GM19238 (cell line): ENCODE results near the gene SBNO1.
"Not testable (repeated sequence)": the region's sequence is repeated elsewhere in the genome, so short reads cannot be mapped to it uniquely, and the experiment has no call there.

Experiments used
- DNase-seq: peaks from one replicate; pipeline ENCODE4 v3.0.0; 2011; ENCODE audit warnings: low spot score; ENCODE audit not compliant: insufficient read length

The SBNO1 gene

GRCh38 chr12:123271001-123271668 lies 93.5 kb downstream of the SBNO1 start:
- DNase-seq = peak; percentile 86

DNA sequence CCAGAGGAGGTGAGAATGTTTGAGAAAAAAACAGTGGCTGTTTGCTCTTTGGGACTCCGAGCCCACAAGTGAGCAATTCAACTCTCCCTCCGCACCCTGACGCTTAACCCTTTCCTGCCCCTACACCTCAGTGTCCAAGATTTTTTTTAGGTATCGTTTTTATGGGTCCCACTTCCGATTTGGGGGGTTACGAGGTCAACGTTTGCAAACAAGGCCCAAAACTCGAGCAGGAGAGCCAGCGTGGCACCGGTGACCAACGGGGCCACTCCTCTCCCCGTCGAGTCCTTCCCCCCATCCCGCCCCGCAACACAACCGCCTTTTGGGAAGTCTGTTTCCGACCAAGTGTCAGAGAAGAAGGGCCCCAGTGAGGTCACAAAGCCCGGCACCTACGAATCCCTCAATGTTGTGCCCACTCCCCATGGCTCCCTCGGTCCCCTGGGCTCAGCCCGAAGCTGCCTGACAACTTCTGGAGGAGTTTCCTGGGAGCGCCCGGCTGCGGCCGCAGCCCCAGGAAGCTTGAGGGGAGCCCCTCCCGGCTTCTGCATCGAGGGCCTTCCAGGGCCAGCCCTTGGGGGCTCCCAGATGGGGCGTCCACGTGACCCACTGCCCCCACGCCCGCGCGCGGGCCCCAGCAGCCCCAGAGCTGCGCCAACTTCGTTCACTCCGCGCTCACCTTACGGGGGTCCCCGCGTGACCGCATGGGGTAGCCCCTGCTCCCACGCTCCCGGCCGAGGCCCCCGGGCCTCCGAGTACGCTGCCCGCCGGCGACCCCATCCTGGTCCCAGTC lies 94.2 kb downstream of the SBNO1 start:
- no peak for DNase-seq

- no peak for DNase-seq
Observed at GRCh38 chr12:123269896-123270213, 94.8 kb downstream of the SBNO1 start.

GRCh38 chr12:123269395-123269892 lies 95.2 kb downstream of the SBNO1 start:
- DNase-seq = peak; percentile 62

GRCh38 chr12:123268850-123269249 lies 95.8 kb downstream of the SBNO1 start:
- DNase-seq = no peak

DNA sequence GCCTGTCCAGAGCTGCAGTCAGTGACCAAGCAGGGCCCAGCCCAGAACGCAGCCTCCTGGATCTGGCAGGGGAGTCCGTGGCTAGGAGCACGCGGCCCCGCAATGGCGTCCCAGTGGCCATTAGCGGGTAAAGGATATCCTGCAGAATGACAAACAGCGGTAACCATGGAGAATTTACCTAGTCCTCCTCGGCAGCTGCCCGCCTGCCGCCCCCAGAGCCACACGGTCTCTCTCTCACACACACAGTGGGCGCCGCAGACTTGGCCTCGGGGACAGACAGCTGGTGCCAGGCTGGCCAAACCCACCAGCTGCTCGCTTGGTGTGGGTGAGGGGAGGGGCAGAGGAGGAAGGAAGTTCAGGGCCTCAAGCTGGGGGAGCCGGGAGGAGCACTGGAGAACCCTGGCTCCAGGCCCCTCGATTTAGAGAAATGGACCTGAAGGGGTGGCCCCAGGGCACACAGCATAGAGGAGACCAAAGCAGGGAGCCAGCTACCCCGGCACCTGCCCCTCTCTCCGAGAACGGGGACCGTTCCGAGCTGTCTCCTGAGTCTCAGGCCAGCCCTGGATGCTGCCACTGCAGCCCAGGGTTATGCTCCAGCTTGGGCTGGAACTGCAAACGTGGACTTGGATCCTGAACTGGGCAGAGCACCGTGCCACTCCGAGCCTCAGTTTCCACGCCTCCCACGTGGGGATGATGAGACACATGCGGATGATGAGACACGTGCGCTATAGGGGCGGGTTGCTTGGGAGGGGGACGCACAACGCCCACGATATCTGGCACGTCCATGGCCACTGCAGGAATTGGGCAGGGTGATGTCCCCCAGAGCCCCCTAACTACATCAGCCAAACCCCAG lies 96.4 kb downstream of the SBNO1 start:
- DNase-seq = no peak

- no peak for DNase-seq
Observed at GRCh38 chr12:123267335-123267920, 97.2 kb downstream of the SBNO1 start.

DNA sequence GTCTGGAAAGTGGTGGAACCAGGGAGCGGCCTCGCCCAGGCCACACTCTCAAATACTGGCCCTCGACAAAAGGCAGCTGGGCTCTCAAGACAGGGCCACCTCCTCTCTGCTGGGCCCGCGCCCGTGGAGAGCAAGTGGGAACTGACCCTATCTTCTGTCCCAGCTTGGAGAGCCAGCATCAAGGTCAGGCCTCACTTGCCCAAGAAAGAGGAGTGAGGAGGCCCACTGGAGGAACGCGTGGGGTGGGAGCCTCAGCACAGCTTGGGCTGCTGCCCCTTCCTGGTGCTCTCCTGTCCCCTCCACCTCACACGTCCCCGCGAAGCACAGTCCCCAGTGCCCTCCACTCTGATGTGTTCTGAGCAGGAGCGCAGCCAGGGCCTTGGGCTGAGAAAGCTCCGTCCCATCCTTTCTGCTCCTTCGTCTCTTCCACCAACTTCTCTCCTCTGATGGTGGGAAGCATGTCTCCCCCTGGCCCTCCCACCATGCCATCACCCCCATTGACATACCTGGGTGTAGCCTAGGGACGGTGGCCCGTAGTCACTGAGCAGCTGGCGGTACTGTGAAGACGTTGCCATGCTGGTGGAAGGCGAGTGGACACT lies 97.9 kb downstream of the SBNO1 start:
- DNase-seq = no peak

- DNase-seq = no peak
Observed at GRCh38 chr12:123265851-123266678, 98.6 kb downstream of the SBNO1 start.

DNA sequence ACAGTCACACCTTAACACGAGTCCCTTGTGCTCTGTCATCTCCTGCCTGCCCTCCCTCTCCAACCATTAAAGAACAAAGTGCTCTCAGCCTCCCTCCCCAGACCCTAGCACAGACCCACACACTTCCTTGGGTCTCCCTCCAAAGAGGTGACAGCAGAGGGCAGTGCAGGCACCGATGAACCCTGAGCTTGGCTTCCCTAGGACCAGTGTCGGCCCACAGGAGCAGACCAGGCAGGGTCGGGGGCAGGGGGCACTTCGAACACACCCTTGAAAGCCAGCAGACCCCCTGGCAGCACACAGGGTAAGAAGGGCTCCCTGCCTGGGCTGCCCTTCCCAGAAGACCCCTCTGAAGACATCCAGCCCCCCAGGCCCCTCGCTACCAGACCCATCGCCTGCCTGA lies 100.0 kb downstream of the SBNO1 start:
- no peak for DNase-seq

GRCh38 chr12:123263196-123263817 lies 101.3 kb downstream of the SBNO1 start:
- DNase-seq = no peak

DNA sequence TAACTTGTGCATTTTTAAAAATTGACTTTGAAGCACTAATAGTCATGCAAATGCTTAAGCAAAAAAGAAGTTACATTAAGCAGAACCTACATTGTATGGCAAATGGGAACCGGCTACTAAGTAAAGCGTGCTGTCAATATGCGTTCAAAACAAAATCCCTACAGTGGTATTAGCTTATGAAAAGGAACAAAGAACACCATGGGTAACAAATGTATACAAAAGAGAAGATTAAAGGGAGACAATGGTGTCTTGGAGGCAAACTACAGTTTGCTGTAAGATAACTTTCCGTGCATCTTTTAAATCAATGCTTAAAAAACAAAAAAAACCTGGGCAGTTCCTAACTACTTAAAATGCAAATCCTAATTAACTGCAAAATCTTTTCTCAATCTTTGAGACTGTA lies 103.5 kb downstream of the SBNO1 start:
- no peak for DNase-seq

DNA sequence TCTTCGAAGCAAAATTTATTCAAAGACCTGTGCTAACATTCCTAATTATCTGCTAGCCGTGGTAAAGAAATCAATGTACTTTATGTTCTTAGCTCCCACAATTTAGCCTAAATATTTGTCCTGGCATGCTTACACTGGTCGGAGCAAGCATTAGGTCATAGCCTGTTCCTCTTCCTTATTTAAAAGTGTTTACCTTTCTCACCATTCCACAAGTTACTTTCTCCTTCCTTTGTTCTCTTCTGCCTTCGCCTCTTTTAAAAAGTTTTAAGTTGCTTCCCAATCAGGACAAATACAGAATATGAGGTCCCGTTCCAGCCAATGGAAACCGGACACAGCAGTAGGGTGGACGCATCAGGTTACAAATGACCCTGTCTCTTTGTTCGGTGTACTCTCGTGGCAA lies 104.6 kb downstream of the SBNO1 start:
- DNase-seq = no peak

DNA sequence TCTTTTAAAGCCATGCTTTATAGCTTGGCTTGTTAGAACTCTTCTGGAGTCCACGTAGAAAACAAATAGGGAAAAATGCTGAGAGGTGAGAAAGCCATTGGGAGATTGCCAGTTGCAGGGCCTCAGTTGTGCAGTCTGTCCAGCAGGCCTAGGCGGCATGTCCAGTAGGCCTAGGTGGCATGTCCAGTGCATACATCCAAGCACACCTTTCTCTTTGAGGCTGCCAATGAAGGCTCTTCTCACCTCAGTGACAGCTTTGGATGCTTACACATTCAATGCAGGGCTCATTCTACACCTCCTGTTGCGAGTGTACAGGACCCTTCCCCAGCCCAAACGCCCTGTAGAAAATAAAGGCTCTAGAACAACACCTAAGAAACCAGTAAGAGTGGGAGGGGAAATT lies 106.1 kb downstream of the SBNO1 start:
- DNase-seq = no peak

- DNase-seq = no peak
Observed at GRCh38 chr12:123254853-123255446, 109.7 kb downstream of the SBNO1 start.

- no peak for DNase-seq
Observed at GRCh38 chr12:123253641-123254459, 110.8 kb downstream of the SBNO1 start.

- DNase-seq = not testable (repeated sequence)
Observed at GRCh38 chr12:123252365-123252764, 112.3 kb downstream of the SBNO1 start.

DNA sequence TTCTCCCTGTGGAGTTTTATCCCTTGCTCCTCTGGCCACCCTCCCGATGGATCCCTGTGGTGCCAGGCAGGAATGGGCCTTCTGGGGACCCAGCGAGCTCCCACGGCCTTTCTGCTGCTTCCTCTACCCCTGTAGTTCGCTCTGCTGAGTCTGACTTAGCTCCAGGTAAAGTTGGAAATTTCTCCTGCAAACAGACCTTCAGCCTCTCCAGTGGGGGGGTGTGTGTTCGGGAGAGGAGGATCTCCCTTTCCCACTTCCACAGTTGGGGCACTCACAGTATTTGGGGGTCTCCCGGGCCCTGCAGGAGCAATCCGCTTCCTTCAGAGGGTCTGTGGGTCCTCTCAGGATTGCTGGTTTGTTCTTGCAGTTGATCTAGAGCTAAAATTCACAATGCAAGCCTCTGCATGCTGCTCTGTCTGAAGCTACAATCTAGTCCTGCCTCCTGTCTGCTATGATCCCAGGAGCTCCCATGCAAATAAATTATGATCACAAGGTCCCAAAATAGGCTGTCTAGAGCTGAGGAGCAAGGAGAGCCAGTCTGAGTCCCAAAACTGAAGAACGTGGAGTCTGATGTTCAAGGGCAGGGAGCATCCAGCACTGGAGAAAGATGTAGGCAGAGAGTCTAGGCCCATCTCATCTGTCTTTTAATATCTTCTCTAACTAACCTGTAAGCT lies 113.1 kb downstream of the SBNO1 start:
- no peak for DNase-seq
